Neural cell (in vitro differentiated cells): ENCODE data around the gene FAM53B. TPM values are rescaled to one million over a fixed set of nuclear protein-coding genes. Genes with fewer than 3 reads are reported as not detected.

Experiments used
- H2AFZ ChIP-seq: fragments of 200-600, 300-800 bp; sonication (generic), shearing (Covaris generic); 2 replicates; pipeline ENCODE4 v1.6.0; 2014; ENCODE audit warnings: low read depth, mild to moderate bottlenecking, antibody characterized with exemption, low read length, moderate library complexity
- H3F3A ChIP-seq: fragments of 200-600 bp; shearing (Covaris generic); 2 replicates; pipeline ENCODE4 v1.6.1; 2016; ENCODE audit warnings: mild to moderate bottlenecking, moderate library complexity, mixed read lengths, antibody characterized with exemption, low read length; ENCODE audit not compliant: insufficient read depth, poor library complexity, severe bottlenecking
- H3K27ac ChIP-seq: fragments of 200-600, 300-800 bp; sonication (generic), shearing (Covaris generic); 2 replicates; pipeline ENCODE4 v1.5.1; 2014; ENCODE audit warnings: mild to moderate bottlenecking, low read length, moderate library complexity
- H3K27me3 ChIP-seq: fragments of 300-800, 200-600 bp; sonication (generic), shearing (Covaris generic); 2 replicates; pipeline ENCODE4 v1.6.0; 2014; ENCODE audit warnings: mild to moderate bottlenecking, low read depth, low read length, moderate library complexity; ENCODE audit not compliant: insufficient read depth
- H3K36me3 ChIP-seq: fragments of 300-800, 200-600 bp; sonication (generic), shearing (Covaris generic); 2 replicates; pipeline ENCODE4 v1.5.1; 2014; ENCODE audit warnings: mild to moderate bottlenecking, antibody characterized with exemption, low read length, moderate library complexity; ENCODE audit not compliant: insufficient read depth
- H3K4me2 ChIP-seq: fragments of 300-800, 200-600 bp; sonication (generic), shearing (Covaris generic); 2 replicates; pipeline ENCODE4 v1.6.0; 2014; ENCODE audit warnings: mild to moderate bottlenecking, low read length
- H3K4me3 ChIP-seq: fragments of 300-800, 200-600 bp; sonication (generic), shearing (Covaris generic); 2 replicates; pipeline ENCODE4 v1.5.1; 2014; ENCODE audit warnings: mild to moderate bottlenecking, low read length, moderate library complexity
- H3K79me2 ChIP-seq: fragments of 200-600 bp; shearing (Covaris generic); replicated peaks from 2 replicates; pipeline ENCODE4 v1.6.0; 2014; ENCODE audit warnings: mild to moderate bottlenecking, low read length, moderate library complexity; ENCODE audit not compliant: insufficient read depth
- H3K9ac ChIP-seq: fragments of 300-800, 200-600 bp; sonication (generic), shearing (Covaris generic); 2 replicates; pipeline ENCODE4 v1.6.1; 2016; ENCODE audit warnings: mild to moderate bottlenecking, low read length, mixed read lengths
- H3K9me2 ChIP-seq: fragments of 200-600 bp; shearing (Covaris generic); 2 replicates; pipeline ENCODE4 v1.6.1; 2016; ENCODE audit warnings: mild to moderate bottlenecking, low read length, mixed read lengths; ENCODE audit not compliant: insufficient read depth
- H3K9me3 ChIP-seq: fragments of 200-600, 300-800 bp; sonication (generic), shearing (Covaris generic); 2 replicates; pipeline ENCODE4 v1.6.1; 2016; ENCODE audit warnings: mild to moderate bottlenecking, mixed run types, low read length, moderate library complexity, mixed read lengths
- H4K20me1 ChIP-seq: fragments of 200-600 bp; shearing (Covaris generic); 2 replicates; pipeline ENCODE4 v1.6.1; 2016; ENCODE audit warnings: mild to moderate bottlenecking, mixed run types; ENCODE audit not compliant: insufficient read depth
- CTCF ChIP-seq: fragments of 450-650 bp; IDR thresholded peaks from 2 replicates; pipeline ENCODE4 v1.5.1; 2014; ENCODE audit warnings: antibody characterized with exemption, mild to moderate bottlenecking, moderate library complexity; ENCODE audit not compliant: poor library complexity, severe bottlenecking
- EP300 ChIP-seq: fragments of 450-650 bp; conservative IDR thresholded peaks from 2 replicates; pipeline ENCODE4 v1.6.1; 2014; ENCODE audit warnings: antibody characterized with exemption, mild to moderate bottlenecking, moderate library complexity; ENCODE audit not compliant: poor library complexity, severe bottlenecking
- EZH2 ChIP-seq: fragments of 200-600, 300-800 bp; shearing (Covaris generic), sonication (generic); IDR thresholded peaks from 2 replicates; pipeline ENCODE4 v1.6.1; 2014; ENCODE audit warnings: antibody characterized with exemption, low read length, borderline replicate concordance, mild to moderate bottlenecking; ENCODE audit not compliant: insufficient read depth, poor library complexity, severe bottlenecking
- MXI1 ChIP-seq: fragments of 450-650 bp; conservative IDR thresholded peaks from 2 replicates; pipeline ENCODE4 v1.6.1; 2014; ENCODE audit warnings: antibody characterized with exemption, mild to moderate bottlenecking; ENCODE audit not compliant: poor library complexity, severe bottlenecking
- POLR2AphosphoS5 ChIP-seq: IDR thresholded peaks from 2 replicates; pipeline ENCODE4 v1.6.1; 2012
- RAD21 ChIP-seq: fragments of 450-650 bp; conservative IDR thresholded peaks from 2 replicates; pipeline ENCODE4 v1.6.1; 2014; ENCODE audit warnings: antibody characterized with exemption, mild to moderate bottlenecking, moderate library complexity
- REST ChIP-seq: IDR thresholded peaks from 2 replicates; pipeline ENCODE4 v1.6.1; 2012; ENCODE audit warnings: borderline replicate concordance
- SMC3 ChIP-seq: fragments of 450-650 bp; conservative IDR thresholded peaks from 2 replicates; pipeline ENCODE4 v1.6.1; 2014; ENCODE audit warnings: antibody characterized with exemption, mild to moderate bottlenecking, moderate library complexity; ENCODE audit not compliant: poor library complexity
- TAF1 ChIP-seq: IDR thresholded peaks from 2 replicates; pipeline ENCODE4 v1.6.1; 2012; ENCODE audit warnings: low read depth
- polyA plus RNA-seq: library from polyadenylated mRNA; depleted of rRNA; stranded (reverse); fragments of >200 nt; gene quantifications from 2 replicates; pipeline ENCODE4 v1.2.3, GENCODE V29; 2014

The FAM53B gene
- polyA plus RNA-seq, 1 donor from 2014 or later, result 21.8 TPM

- no peak overlapping the region for H3K4me3 ChIP-seq
- H3K27me3 ChIP-seq, result no peaks in the 10 kb centered on the region
- no peaks in the 10 kb centered on the region for H3K9me3 ChIP-seq
- TF ChIP-seq MXI1, result no peak
- no peak for TF ChIP-seq REST
- no peak for TF ChIP-seq TAF1
- no peak for TF ChIP-seq EZH2
- TF ChIP-seq CTCF, result no peak
- TF ChIP-seq EP300, result no peak
- TF ChIP-seq POLR2AphosphoS5, result no peak
- TF ChIP-seq SMC3, result no peak
- no peak for TF ChIP-seq RAD21
- H3K79me2 ChIP-seq, result no peaks in the 10 kb centered on the region
- H3K9me2 ChIP-seq, result no peaks in the 10 kb centered on the region
- no peak overlapping the region for H3K27ac ChIP-seq
- no peaks in the 10 kb centered on the region for H4K20me1 ChIP-seq
- no peak overlapping the region for H3K9ac ChIP-seq
- no peak overlapping the region for H2AFZ ChIP-seq
- H3K36me3 ChIP-seq, result no peaks in the 10 kb centered on the region
- no peak overlapping the region for H3K4me2 ChIP-seq
- no peaks in the 10 kb centered on the region for H3F3A ChIP-seq
Observed at GRCh38 chr10:124644771-124645415, 99.3 kb downstream of the FAM53B start.

- no peak for TF ChIP-seq REST
- TF ChIP-seq CTCF, result no peak
- no peak for TF ChIP-seq RAD21
- no peak for TF ChIP-seq EP300
- no peak for TF ChIP-seq SMC3
- TF ChIP-seq POLR2AphosphoS5, result no peak
- no peak for TF ChIP-seq MXI1
- TF ChIP-seq TAF1, result no peak
- TF ChIP-seq EZH2, result no peak
- H3K9me2 ChIP-seq, result no peaks in the 10 kb centered on the region
- no peaks in the 10 kb centered on the region for H3K79me2 ChIP-seq
- H3K36me3 ChIP-seq, result no peaks in the 10 kb centered on the region
- no peaks in the 10 kb centered on the region for H4K20me1 ChIP-seq
- no peak overlapping the region for H2AFZ ChIP-seq
- H3K9ac ChIP-seq, result no peak overlapping the region
- peak overlapping the region; percentile 62 for H3K27ac ChIP-seq
- H3K27me3 ChIP-seq, result no peaks in the 10 kb centered on the region
- no peaks in the 10 kb centered on the region for H3K9me3 ChIP-seq
- H3K4me3 ChIP-seq, result no peak overlapping the region
- H3F3A ChIP-seq, result no peaks in the 10 kb centered on the region
- no peak overlapping the region for H3K4me2 ChIP-seq
Observed at GRCh38 chr10:124644236-124644635, 99.9 kb downstream of the FAM53B start.
